PC-9 (cell line): ENCODE measurements around the gene RPL14.

Experiments
- EZH2 ChIP-seq: fragments of 200-600 bp; sonication (generic); IDR thresholded peaks from 2 replicates; pipeline ENCODE4 v1.8.0; 2017; ENCODE audit warnings: antibody characterized with exemption, low read depth
- TF ChIP-seq, protein P1 (sequence below): fragments of 200-600 bp; sonication (generic); conservative IDR thresholded peaks from 2 replicates; pipeline ENCODE4 v1.6.1; 2017; ENCODE audit warnings: mixed run types, antibody characterized with exemption, mild to moderate bottlenecking, moderate library complexity

DNA sequence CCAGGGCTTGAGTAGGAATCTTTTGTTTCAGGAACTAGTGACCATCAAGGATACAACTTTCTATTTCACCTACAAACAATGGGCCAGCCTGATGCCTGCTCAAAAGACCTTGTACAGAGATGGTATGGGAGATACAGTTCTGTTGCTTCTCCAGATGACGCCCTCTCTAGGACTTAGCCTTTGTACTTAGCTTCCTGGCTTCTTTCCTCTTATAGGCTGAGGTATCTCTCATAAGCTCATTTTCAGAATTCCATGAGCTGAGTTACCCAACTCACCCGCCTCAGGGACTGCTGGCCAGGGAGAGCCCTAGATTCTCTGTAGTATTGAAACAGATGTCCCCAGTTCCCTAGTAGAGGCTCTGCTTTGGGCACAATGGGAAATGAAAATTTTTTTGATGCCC, 40.1 kb downstream of the RPL14 start:
- no peak for TF ChIP-seq EZH2
- TF ChIP-seq, protein P1, sequence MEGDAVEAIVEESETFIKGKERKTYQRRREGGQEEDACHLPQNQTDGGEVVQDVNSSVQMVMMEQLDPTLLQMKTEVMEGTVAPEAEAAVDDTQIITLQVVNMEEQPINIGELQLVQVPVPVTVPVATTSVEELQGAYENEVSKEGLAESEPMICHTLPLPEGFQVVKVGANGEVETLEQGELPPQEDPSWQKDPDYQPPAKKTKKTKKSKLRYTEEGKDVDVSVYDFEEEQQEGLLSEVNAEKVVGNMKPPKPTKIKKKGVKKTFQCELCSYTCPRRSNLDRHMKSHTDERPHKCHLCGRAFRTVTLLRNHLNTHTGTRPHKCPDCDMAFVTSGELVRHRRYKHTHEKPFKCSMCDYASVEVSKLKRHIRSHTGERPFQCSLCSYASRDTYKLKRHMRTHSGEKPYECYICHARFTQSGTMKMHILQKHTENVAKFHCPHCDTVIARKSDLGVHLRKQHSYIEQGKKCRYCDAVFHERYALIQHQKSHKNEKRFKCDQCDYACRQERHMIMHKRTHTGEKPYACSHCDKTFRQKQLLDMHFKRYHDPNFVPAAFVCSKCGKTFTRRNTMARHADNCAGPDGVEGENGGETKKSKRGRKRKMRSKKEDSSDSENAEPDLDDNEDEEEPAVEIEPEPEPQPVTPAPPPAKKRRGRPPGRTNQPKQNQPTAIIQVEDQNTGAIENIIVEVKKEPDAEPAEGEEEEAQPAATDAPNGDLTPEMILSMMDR: no peak
